Keratinocyte (primary cell): Measurements from ENCODE around the gene TMEM17. TPM values are rescaled to one million over a fixed set of nuclear protein-coding genes. Genes with fewer than 3 reads are reported as not detected.

Experiments
- DNase-seq: peaks from one replicate; pipeline ENCODE4 v3.0.0-alpha.2; 2011; ENCODE audit warnings: low read depth, missing footprints, low spot score
- FAIRE-seq: peaks from 2 replicates; lab custom pipeline; 2011; peaks lifted over from hg19 to GRCh38; lab: Jason Lieb, UNC
- H2AFZ ChIP-seq: 2 replicates; pipeline ENCODE4 v1.6.0; 2012; ENCODE audit warnings: low read length, control low read depth, inconsistent platforms; ENCODE audit not compliant: control insufficient read depth
- H3K27ac ChIP-seq: 2 replicates; pipeline ENCODE4 v1.5.1; 2011; ENCODE audit warnings: low read length; ENCODE audit not compliant: control insufficient read depth, insufficient read depth
- H3K27me3 ChIP-seq: 3 replicates; pipeline ENCODE4 v1.6.0; 2011; ENCODE audit warnings: low read length; ENCODE audit not compliant: control insufficient read depth, insufficient read depth; ENCODE audit errors: extremely low read depth
- H3K36me3 ChIP-seq, 2 experiments: 2 replicates in 1 of 2; 3 replicates in 1 of 2; pipeline ENCODE4 v1.5.1; 2011; ENCODE audit warnings: low read length in 2 of 2, mild to moderate bottlenecking in 1 of 2; ENCODE audit not compliant: control insufficient read depth in 2 of 2, insufficient read depth in 2 of 2; ENCODE audit errors: extremely low read depth in 1 of 2
- H3K4me1 ChIP-seq: 3 replicates; pipeline ENCODE4 v1.5.1; 2011; ENCODE audit warnings: low read length; ENCODE audit not compliant: control insufficient read depth, insufficient read depth; ENCODE audit errors: extremely low read depth
- H3K4me2 ChIP-seq: 3 replicates; pipeline ENCODE4 v1.6.0; 2011; ENCODE audit warnings: low read depth, low read length; ENCODE audit not compliant: control insufficient read depth, insufficient read depth; ENCODE audit errors: extremely low read depth
- H3K4me3 ChIP-seq, 3 experiments: fragments of 200-600 bp in 1 of 3; sonication (generic) in 1 of 3; 2 replicates in 2 of 3; 3 replicates in 1 of 3; pipeline ENCODE4 v1.5.1; 2011 to 2016; ENCODE audit warnings: low read length in 3 of 3, mild to moderate bottlenecking in 3 of 3, control low read depth in 2 of 3, inconsistent platforms in 1 of 3, low read depth in 1 of 3, mixed read lengths in 1 of 3, mixed run types in 1 of 3, moderate library complexity in 1 of 3; ENCODE audit not compliant: control insufficient read depth in 2 of 3, insufficient read depth in 2 of 3; ENCODE audit errors: extremely low read depth in 1 of 3
- H3K79me2 ChIP-seq: 2 replicates; pipeline ENCODE4 v1.6.0; 2012; ENCODE audit warnings: low read length; ENCODE audit not compliant: control insufficient read depth, insufficient read depth
- H3K9ac ChIP-seq: 3 replicates; pipeline ENCODE4 v1.6.0; 2011; ENCODE audit warnings: low read length; ENCODE audit not compliant: control insufficient read depth, insufficient read depth; ENCODE audit errors: extremely low read depth
- H3K9me1 ChIP-seq: 3 replicates; pipeline ENCODE4 v1.6.0; 2011; ENCODE audit warnings: low read length; ENCODE audit not compliant: control insufficient read depth, insufficient read depth; ENCODE audit errors: extremely low read depth
- H3K9me3 ChIP-seq: 2 replicates; pipeline ENCODE4 v1.5.1; 2012; ENCODE audit warnings: low read depth, low read length; ENCODE audit not compliant: control insufficient read depth
- H4K20me1 ChIP-seq: 3 replicates; pipeline ENCODE4 v1.6.0; 2011; ENCODE audit warnings: low read length; ENCODE audit not compliant: control insufficient read depth, insufficient read depth; ENCODE audit errors: extremely low read depth
- CTCF ChIP-seq, 3 experiments: IDR thresholded peaks in 1 of 3; conservative IDR thresholded peaks in 1 of 3; optimal IDR thresholded peaks in 1 of 3; 2 replicates in 2 of 3; 3 replicates in 1 of 3; pipeline versions ENCODE3 to v1.5.1; 2011; ENCODE audit warnings: low read length in 3 of 3, mild to moderate bottlenecking in 3 of 3, moderate library complexity in 2 of 3, control low read depth in 1 of 3, inconsistent platforms in 1 of 3; ENCODE audit not compliant: insufficient read depth in 2 of 3; ENCODE audit errors: extremely low read depth in 1 of 3
- EZH2 ChIP-seq: IDR thresholded peaks from one replicate; pipeline ENCODE4 v1.6.1; 2012; ENCODE audit warnings: inconsistent platforms, mild to moderate bottlenecking, low read length, moderate library complexity
- dilution Hi-C: fragments of 300-500 bp; cut with MboI; formaldehyde crosslinking; loops from one replicate; pipeline ENCODE4 v1.7.0; 2020; ENCODE audit warnings: low sequenced_read_pairs; ENCODE audit not compliant: extremely low pct_ligation_motif_present
- polyA plus RNA-seq, 5 experiments: library from polyadenylated mRNA; depleted of rRNA in 3 of 5; stranded (reverse) in 3 of 5; stranded (forward) in 1 of 5; unstranded in 1 of 5; fragments of >200 nt; gene quantifications; 1 replicate in 1 of 5; 2 replicates in 3 of 5; 3 replicates in 1 of 5; pipeline versions ENCODE4 v1.2.1 to v1.2.3, GENCODE V29; 2011 to 2012; ENCODE audit warnings: missing spikeins in 2 of 5, low read depth in 1 of 5, low replicate concordance in 1 of 5

TMEM17 gene
- polyA plus RNA-seq, 1 donor (not counting 4 experiments of a cell fraction or from before 2014, with no cell fraction given): 5.1 TPM

DNA sequence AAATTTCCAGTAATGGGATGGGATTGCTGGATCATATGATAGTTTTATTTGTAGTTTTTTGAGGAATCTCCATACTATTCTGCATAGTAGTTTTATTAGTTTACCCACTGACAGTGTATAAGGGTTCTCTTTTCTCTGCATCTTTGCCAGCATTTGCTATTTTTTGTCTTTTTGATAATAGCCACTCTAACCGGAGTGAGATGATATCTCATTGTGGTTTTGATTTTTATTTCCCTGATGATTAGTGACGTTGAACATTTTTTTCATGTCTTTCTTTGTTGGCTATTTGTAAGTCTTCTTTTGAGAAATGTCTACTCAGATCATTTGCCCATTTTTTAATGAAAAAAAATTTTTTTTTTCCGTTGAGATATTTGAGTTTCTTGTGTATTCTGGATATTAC, 26.1 kb downstream of the TMEM17 start:
- no peaks in the 10 kb centered on the region for H3K27me3 ChIP-seq
- H3K79me2 ChIP-seq: no peaks in the 10 kb centered on the region
- no peaks in the 10 kb centered on the region for H3K9me1 ChIP-seq
- H3K4me3 ChIP-seq: no peak overlapping the region
- DNase-seq (no peak), FAIRE-seq (no peak)
- dilution Hi-C loops: no loop called here
- H2AFZ ChIP-seq: no peak overlapping the region
- peaks cover 21% of the 10 kb centered on the region for H3K4me1 ChIP-seq
- no peaks in the 10 kb centered on the region for H3K9me3 ChIP-seq
- H3K27ac ChIP-seq: no peak overlapping the region
- H3K9ac ChIP-seq: no peak overlapping the region
- H3K36me3 ChIP-seq: no peaks in the 10 kb centered on the region
- TF ChIP-seq EZH2 (no peak), CTCF (optimal IDR thresholded peaks at IDR 0.05 in 1 of 3, IDR thresholded peaks at IDR 0.05 in 1 of 3, conservative IDR thresholded peaks at IDR 0.05 in 1 of 3; ENCODE audit: extremely low read depth in 1 of 3, insufficient read depth in 2 of 3, low read length in 3 of 3) (no peak)
- H4K20me1 ChIP-seq: no peaks in the 10 kb centered on the region
- H3K4me2 ChIP-seq: no peak overlapping the region

- dilution Hi-C loops: no loop called here
- Histone ChIP-seq H3K4me3 (no peak overlapping the region), H3K27ac (no peak overlapping the region), H3K36me3 (no peaks in the 10 kb centered on the region), H3K9me1 (no peaks in the 10 kb centered on the region), H4K20me1 (no peaks in the 10 kb centered on the region), H2AFZ (peak overlapping the region; percentile 94), H3K9me3 (no peaks in the 10 kb centered on the region), H3K9ac (no peak overlapping the region), H3K4me1 (peaks cover 21% of the 10 kb centered on the region), H3K4me2 (peak overlapping the region; percentile 3), H3K27me3 (no peaks in the 10 kb centered on the region), H3K79me2 (no peaks in the 10 kb centered on the region)
- TF ChIP-seq CTCF (optimal IDR thresholded peaks at IDR 0.05 in 1 of 3, IDR thresholded peaks at IDR 0.05 in 1 of 3, conservative IDR thresholded peaks at IDR 0.05 in 1 of 3; ENCODE audit: extremely low read depth in 1 of 3, insufficient read depth in 2 of 3, low read length in 3 of 3): no peak
- TF ChIP-seq EZH2: no peak
- FAIRE-seq (peak; percentile 87), DNase-seq (no peak)
These were observed 27.9 kb downstream of the TMEM17 start for GRCh38 chr2:62478093-62478580.
